ENCODE data around the gene CYP27C1. TPM values are rescaled to one million over a fixed set of nuclear protein-coding genes. Genes with fewer than 3 reads are reported as not detected.

Gene CYP27C1
- total RNA-seq, 1 donor from 2014 or later, result not detected

GRCh38 chr2:127160676-127161075, 59.4 kb downstream of the CYP27C1 start:
- Histone ChIP-seq H3K27me3 (no peaks in the 10 kb centered on the region), H3K36me3 (no peaks in the 10 kb centered on the region), H3K27ac (no peak overlapping the region), H3K4me1 (no peaks in the 10 kb centered on the region), H3K4me3 (no peak overlapping the region), H3K9me3 (no peaks in the 10 kb centered on the region)
- intact Hi-C loops (cut with DNase I), result no loop called here
- DNase-seq (no peak), ATAC-seq (no peak)
- no peak for TF ChIP-seq CTCF (IDR thresholded peaks at IDR 0.05)

GRCh38 chr2:127159543-127159942, 60.6 kb downstream of the CYP27C1 start:
- Histone ChIP-seq H3K27ac (no peak overlapping the region), H3K27me3 (no peaks in the 10 kb centered on the region), H3K4me3 (no peak overlapping the region), H3K9me3 (no peaks in the 10 kb centered on the region), H3K36me3 (no peaks in the 10 kb centered on the region), H3K4me1 (no peaks in the 10 kb centered on the region)
- intact Hi-C loops (cut with DNase I), result no loop called here
- TF ChIP-seq CTCF (IDR thresholded peaks at IDR 0.05), result no peak
- DNase-seq (no peak), ATAC-seq (no peak)

DNA sequence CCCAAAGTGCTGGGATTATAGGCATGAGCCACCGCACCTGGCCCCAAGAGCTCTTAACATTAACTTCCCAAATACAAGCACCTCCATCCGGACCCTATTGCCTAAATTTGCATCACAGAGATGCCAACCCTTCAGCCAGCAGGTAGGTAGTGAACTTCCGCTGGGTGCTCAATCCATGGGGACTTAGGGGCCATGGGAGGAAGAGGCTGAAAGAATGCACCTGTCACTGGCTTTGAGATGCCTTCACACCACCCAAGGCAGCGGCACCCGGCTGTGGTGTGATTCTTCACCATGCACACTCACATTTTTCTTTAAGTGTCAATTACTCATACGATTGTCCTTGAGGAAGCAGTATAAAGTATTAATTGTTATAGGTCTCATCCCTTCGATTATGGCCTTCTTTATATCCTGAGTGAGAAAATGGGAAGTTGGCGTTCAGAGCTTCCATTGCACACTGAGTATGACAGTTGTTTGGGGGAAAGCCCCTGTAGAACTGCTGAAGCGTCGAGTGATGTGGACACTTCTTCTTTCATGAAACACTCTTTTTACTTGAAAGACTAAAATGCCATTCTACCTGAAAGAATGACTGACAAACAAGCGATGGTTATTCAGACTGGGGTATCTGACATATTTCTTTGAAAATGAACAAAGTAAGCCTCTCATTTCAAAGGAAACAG, 61.3 kb downstream of the CYP27C1 start:
- TF ChIP-seq CTCF (IDR thresholded peaks at IDR 0.05), result no peak
- no peak overlapping the region for H3K4me3 ChIP-seq
- intact Hi-C loops (cut with DNase I), result no loop called here
- H3K36me3 ChIP-seq, result no peaks in the 10 kb centered on the region
- no peaks in the 10 kb centered on the region for H3K4me1 ChIP-seq
- no peak overlapping the region for H3K27ac ChIP-seq
- H3K9me3 ChIP-seq, result no peaks in the 10 kb centered on the region
- H3K27me3 ChIP-seq, result no peaks in the 10 kb centered on the region
- ATAC-seq, result no peak
- DNase-seq, result no peak

DNA sequence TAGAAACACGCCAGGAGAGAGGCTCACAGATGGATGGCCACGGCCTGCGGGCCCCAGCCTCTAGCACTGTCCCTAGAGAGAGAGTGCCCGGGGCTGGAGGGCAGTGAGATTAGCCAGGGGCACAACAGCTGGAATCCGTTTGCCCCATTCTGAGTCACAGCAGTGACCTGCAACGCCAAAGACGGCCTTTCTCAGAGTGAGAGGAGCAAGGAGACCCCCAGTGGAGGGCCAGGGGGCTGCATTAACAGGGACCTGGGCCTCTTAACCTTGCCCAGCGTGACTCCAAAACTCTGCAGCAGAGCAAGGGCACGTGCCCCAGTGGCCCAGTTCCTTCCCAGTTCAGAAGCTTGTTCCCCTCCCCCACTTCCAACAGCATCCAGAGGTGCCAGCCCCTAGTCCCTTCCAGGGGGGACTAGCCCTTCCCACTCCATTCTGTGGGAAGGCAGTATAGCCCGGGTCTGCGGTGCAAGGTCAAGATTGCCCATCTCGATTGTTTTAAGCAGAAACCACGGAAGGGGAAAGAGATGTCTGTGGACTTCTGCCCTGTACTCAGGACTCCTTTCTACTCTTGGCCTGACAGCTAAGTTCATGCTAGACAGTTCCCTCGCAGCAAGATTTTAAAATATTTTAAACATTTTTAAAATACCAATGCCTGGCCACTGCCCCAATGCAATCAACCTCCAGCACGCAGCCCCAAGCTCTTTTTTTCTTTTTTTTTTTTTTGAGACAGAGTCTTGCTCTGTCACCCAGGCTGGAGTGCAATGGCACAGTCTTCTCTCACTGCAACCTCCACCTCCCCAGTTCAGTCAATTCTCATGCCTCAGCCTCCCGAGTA, 62.2 kb downstream of the CYP27C1 start:
- no peak for DNase-seq
- H3K9me3 ChIP-seq, result no peaks in the 10 kb centered on the region
- no peak for ATAC-seq
- no peaks in the 10 kb centered on the region for H3K27me3 ChIP-seq
- no peaks in the 10 kb centered on the region for H3K36me3 ChIP-seq
- TF ChIP-seq CTCF (IDR thresholded peaks at IDR 0.05), result no peak
- H3K27ac ChIP-seq, result no peak overlapping the region
- no peak overlapping the region for H3K4me3 ChIP-seq
- intact Hi-C loops (cut with DNase I), result no loop called here
- no peaks in the 10 kb centered on the region for H3K4me1 ChIP-seq

DNA sequence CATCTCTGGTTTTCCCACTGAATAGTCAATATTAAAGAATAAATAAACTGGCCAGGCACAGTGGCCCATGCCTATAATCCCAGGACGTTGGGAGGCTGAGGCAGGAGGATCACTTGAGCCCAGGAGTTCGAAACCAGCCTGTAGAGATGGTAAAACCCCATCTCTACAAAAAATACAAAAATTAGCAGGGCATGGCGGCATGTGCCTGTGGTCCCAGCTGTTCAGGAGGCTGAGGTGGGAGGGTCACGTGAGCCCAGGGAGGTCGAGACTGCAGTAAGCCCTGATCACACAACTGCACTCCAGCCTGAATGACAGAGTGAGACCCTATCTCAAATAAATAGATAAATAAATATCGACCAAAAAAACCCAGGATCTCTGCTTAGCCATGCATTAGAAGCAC, 63.0 kb downstream of the CYP27C1 start:
- TF ChIP-seq CTCF (IDR thresholded peaks at IDR 0.05), result no peak
- no peaks in the 10 kb centered on the region for H3K4me1 ChIP-seq
- H3K27ac ChIP-seq, result no peak overlapping the region
- no peaks in the 10 kb centered on the region for H3K9me3 ChIP-seq
- H3K36me3 ChIP-seq, result no peaks in the 10 kb centered on the region
- ATAC-seq (no peak), DNase-seq (no peak)
- intact Hi-C loops (cut with DNase I), result no loop called here
- H3K4me3 ChIP-seq, result no peak overlapping the region
- no peaks in the 10 kb centered on the region for H3K27me3 ChIP-seq
